GM18870 (cell line): Measurements from ENCODE around the gene UBE2G1.
"Not testable (repeated sequence)": the region's sequence is repeated elsewhere in the genome, so short reads cannot be mapped to it uniquely, and the experiment has no call there.

Source experiments
- ATAC-seq: cut with Tn5 transposase; IDR thresholded peaks from one replicate; pipeline ENCODE4 v1.9.1; 2021; ENCODE audit warnings: moderate library complexity; ENCODE audit not compliant: unreplicated experiment

UBE2G1 gene

DNA sequence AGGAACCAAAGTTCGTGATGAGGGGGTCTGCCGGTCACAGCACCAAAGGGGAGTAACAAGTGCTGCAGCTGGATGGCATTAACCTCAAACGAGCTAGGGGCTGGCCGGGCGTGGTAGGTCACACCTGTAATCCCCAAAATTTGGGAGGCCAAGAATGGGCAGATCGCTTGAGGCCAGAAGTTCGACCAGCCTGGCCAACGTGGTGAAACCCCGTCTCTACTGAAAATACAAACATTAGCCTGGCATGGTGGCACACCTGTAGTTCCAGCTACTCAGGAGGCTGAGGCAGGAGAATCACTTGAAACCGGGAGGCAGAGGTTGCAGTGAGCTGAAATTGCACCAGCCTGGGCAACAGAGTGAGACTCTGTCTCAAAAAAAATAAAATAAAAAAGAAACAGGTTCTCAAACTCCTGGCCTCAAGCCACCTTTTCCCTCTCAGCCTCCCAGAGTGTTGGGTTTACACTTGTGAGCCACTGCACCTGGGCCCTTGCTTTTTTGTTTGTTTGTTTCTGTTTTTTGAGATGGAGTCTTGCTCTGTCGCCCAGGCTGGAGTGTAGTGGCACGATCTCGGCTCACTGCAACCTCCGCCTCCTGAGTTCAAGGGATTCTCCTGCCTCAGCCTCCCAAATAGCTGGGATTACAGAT, 9.4 kb upstream of the UBE2G1 start:
- not testable (repeated sequence) for ATAC-seq

DNA sequence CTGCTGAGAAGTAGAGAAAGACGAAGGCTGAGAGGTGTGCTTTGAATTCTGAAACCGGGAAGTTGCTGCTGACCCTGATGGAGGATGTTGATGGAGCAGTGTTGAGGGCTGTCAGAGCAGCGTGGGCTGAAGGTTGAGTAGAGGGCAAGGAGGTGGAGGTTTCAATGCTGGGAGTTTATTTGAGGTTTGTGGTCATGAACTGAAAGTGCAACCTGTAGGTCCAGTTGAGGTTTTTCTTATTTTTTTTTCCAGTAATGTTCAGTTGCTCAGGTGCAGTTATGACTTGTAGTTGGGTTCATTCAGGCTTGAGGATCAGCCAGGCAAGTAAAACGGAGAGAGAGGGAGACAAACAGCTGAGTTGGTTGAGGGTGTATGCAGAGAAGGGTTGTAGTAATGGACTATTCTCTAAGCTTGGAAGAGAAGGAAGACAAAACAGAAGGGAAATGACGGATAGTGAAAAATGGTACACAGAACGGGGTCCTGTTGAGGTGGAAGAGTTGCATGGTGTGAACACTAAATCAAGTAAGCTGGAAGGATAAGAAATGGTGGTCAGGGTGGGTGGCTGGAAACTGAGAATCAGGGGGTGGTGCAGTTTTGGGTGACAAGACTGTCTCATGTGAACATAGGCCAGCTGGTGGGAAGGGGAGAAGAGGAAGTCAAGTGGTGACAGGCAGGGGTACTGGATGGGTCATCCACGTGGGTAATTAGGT, 8.7 kb upstream of the UBE2G1 start:
- ATAC-seq, result peak; percentile 81

DNA sequence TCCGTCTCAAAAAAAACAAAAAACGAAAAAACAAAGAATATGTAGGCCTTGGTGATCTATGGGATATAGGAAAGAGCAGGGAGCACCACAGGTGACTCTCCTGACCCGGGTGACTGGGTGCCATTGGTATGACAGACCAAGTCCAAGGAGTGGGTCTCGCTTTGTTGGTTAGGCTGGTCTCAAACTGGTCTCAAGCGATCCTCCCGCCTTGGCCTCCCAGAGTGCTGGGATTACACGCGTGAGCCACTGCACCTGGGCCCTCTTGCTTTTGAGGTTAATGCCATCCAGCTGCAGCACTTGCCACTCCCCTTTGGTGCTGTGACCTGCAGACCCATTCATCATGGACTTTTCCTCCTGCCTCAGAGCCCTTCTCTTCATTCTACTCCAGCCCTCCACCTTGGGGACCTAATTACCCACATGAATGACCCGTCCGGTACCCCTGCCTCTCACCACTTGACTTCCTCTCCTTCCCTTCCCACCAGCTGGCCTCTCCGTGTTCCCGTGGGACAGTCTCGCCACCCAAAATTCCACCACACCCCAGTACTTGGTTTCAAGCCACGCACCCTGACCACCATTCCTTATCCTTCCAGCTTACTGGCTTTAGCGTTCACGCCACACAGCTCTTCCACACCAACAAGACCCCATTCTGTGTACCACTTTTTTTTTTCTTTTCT, 3.2 kb upstream of the UBE2G1 start:
- ATAC-seq, result no peak

DNA sequence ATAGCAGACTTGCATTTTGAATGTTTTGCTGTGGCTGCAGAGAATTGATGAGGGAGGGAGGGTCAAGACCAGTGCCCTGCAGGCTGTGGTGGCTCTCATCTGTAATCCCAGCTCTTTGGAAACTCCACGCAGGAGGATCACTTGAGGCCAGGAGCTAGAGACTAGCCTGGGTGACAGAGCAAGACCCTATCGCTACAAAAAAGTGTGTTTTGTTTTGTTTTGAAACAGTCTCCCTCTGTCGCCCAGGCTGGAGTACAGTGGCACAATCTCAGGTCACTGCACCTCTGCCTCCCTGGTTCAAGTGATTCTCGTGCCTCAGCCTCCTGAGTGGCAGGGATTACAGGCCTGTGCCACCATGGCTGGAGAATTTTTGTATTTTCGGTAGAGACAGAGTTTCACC, 1.9 kb upstream of the UBE2G1 start:
- no peak for ATAC-seq

DNA sequence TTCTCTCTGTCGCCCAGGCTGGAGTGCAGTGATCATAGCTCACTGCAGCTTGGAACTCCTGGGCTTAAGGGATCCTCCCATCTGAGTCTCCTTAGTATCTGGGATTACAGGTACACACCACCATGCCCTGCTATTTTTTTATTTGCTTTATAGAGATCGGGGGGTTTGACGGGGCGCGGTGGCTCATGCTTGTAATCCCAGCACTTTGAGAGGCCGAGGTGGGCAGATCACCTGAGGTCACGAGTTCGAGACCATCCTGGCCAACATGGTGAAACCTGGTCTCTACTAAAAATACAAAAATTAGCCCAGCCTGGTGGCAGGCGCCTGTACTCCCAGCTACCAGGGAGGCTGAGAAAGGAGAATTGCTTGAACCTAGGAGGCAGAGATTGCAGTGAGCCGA, 702 bp upstream of the UBE2G1 start:
- ATAC-seq, result not testable (repeated sequence)

DNA sequence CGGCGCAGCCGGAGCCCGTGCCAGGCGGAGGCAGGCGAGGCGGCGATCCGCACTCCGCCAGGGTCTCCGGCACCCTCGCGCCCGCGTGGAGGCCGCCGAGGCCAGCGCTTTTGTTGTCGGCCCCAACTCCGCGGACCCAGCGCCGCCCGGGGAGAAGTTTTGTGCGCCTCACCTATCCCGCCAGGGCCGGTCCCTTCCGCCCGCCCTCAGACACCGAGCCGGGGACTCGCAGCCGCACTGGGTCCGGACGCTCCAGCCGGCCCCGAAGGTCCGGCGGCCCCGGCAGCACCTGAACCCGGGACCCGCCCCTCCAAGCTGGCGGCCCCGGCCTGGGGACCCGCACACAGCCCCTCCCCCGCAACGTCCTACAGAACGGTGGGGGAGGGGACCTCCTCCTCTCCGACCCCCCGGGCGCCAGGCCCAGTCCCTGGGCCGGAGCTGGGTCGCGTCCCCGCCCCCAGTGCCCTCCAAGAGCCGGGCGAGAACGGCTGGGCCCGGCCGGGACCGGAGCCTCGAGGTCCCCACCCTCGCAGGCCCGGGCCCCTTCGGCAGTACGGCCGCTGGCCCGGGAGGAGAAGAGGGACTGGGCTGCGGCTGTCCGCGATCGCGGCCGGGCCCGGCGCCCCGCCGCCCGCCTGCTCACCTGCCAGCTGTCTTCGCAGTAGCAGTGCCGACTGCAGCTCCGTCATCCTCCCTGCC, 698 bp downstream of the UBE2G1 start:
- ATAC-seq, result peak; percentile 20

DNA sequence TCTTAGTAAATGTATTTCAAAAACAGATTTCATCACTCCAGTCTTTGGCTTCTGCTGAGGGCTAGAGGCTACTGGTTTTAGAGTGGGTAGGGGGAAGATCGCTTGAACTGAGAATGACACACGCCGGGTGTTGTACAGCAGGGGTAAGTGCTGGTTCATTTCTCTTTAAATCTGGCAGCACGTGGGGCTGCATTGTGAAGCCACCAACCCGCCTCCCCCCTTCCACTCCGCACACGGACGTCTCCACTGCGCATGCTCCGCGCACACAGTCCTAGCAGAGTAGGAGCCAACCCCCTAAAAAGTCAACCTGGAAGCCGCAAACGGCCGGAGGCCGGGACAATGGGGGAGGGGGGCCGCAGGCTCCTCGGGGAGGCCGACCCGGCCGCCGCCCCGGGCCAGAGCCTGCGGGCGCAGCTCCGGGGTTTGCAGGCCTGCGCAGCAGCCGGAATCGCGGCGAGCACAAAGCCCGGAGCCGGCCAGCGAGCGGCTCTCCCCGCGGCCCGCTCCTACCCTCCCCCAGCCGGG, 1.3 kb downstream of the UBE2G1 start:
- peak; percentile 36 for ATAC-seq

DNA sequence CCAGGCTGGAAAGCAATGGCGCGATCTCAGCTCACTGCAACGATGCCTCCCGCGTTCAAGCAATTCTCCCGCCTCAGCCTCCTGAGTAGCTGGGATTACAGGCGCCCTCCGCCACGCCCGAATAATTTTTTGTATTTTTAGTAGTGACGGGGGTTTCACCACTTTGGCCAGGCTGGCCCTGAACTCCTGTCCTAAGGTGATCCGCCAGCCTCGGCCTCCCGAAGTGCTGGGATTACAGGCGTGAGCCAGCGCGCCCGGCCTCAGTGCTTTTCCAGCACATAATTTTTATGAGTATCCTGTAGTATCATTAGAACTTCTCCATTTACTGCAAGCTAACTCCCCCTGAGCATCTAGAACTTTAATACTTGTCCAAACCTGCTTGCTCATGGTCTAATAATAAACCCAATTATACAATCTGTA, 1.8 kb downstream of the UBE2G1 start:
- no peak for ATAC-seq

DNA sequence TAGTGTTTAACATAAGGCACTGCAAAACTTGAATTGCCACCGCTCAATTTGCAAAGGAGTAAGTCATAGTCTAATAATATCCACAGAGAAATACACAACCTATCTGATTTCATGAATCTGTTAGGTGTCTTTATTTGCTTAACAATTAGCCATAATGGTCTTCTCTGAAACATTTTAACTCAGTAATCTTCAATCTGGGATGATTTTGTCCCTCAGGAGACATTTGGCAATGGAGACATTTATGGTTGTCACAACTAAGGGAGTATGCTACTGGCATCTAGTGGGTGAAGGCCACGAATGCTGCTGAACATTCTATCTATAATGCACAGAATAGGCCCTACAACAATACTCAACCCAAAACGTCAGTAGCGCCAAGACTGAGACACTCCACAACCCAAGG, 4.3 kb downstream of the UBE2G1 start:
- no peak for ATAC-seq

DNA sequence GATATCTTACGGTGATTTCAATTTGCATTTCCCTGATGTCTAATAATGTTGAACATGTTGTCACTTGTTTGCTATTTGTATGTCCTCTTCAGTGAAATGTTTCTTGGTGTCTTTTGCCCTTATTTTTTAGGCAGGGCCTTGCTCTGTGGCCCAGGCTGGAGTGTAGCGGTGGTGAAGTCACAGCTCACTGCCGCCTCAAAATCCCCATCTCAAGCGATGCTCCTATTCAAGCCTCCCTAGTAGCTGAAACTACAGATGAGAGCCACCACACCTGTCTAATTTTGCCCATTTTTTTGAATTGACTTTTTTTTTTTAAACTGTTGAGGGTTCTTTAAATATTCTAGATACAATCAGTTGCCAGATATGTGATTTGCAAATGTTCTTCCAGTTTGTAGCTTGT, 8.3 kb downstream of the UBE2G1 start:
- ATAC-seq, result no peak

DNA sequence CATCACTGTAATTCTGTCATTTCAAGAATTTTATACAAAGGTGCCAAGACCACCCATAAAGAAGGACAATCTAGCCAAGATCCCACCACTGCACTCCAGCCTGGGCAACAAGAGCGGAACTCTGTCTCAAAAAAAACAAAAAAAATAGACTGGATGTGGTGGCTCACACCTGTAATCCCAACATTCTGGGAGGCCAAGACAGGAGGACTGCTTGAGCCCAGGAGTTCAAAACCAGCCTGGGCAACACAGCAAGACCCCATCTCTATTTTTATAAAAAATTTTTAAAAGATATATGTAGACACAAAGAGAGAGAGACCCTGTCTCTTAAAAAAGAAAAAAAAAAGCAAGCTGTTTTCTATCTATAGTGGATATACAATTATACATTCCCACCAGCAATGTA, 8.8 kb downstream of the UBE2G1 start:
- no peak for ATAC-seq

DNA sequence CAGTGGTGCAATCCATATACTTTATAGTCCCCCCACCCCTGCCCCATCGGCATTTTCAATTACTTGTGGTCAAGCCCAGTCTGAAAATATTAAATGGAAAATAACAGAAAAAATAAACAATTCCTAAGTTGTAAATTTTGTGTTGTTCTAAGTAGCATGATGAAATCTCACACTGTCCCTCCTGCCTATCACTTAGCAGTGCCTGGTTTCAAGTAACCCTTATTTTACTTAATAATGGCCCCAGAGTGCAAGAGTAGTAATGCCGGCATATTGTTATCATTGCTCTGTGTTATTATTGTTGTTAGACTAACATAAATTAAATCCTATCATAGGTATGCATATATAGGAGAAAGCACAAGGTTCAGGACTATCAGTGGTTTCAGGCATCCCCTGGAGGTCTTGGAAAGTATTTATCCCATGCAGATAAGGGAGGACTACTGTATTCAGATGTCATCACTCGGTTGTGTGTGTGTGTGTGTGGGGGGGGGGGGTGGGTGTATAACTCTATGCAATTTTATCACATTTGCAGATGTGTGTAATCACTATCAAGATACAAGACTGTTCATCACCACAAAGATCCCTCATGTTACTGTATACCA, 9.3 kb downstream of the UBE2G1 start:
- no peak for ATAC-seq

DNA sequence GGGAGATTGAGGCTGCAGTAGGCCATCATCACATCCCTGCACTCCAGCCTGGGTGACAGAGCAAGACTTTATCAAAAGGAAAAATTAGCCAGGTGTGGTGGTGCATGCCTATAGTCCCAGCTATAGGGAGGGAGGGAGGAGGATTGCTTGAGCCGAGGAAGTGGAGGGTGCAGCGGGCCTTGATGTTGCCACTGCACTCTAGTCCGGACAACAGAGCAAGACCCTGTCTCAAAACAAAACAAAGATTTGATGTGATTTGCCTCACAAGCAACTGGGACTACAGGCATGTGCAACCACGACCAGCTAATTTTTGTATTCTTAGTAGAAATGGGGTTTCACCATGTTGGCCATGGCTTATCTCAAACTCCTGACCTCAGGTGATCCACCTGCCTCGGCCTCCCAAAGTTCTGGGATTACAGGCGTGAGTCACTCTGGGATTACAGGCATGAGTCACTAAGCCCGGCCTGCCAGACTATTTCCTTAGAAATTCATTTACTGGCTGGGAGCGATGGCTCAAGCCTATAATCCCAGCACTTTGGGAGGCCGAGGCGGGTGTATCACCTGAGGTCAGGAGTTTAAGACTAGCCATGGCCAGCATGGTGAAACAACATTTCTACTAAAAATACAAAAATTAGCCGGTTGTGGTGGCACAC, 11.5 kb downstream of the UBE2G1 start:
- no peak for ATAC-seq

DNA sequence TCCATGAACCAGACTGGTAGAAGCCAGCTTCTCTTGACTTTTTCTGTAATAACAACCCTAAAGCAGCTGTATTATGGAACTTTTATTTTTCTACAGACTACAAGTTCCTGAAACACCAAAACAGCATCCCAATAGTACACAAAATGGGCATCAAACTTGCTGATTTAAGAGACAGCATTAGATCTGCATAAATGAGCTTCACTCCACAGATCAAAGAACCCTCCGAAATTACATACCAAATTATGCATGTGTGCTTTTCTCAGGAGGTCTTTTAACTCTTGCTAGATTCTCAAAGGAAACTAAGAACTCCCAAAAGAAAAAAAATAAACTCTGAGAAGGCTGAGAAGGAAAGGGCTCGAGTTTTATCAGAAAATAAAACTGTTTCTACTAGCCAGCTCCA, 12.3 kb downstream of the UBE2G1 start:
- ATAC-seq, result no peak

DNA sequence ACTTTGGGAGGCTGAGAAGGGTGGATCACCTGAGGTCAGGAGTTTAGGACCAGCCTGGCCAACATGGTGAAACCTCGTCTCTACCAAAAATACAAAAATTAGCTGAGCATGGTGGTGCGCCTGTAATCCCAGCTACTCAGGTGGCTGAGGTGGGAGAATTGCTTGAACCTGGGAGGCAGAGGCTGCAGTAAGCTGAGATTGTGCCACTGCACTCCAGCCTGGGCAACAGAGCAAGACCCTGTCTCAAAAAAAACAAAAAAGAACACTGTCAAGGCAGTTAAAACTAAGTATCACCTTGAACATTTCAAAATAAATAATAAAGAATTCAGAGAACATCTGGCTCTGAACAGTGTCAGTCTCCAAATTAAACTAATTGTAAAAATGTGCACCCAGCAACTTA, 16.3 kb downstream of the UBE2G1 start:
- not testable (repeated sequence) for ATAC-seq

DNA sequence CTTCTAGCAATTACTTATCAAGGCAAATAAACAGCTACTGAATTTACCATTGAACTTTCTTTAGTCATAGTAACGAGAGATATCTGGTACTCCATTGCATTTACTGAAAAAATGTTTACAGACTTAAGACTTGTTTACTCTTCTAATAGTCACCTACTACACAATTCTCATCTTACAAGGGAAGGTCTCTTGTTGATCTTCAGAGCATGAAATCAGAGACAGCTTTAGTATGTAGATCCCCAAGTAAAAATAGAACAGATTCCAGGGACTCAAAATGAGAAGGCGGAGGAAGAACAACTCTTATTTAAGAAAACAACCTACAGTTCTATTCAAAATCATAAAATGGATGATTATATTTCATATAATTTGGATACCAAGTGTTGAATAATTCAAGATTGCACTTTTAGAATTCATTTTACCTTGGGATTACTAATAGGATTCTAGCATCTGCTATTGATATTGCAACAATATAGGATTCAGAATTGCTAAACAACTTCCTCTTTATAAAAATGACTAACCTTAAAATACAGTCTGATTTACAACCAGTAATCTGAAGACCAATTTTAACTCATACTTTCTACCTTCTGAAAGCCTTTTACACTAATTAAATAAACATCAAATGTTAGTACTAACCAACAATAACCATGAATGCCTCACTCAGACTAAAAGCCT, 20.8 kb downstream of the UBE2G1 start:
- ATAC-seq, result no peak

DNA sequence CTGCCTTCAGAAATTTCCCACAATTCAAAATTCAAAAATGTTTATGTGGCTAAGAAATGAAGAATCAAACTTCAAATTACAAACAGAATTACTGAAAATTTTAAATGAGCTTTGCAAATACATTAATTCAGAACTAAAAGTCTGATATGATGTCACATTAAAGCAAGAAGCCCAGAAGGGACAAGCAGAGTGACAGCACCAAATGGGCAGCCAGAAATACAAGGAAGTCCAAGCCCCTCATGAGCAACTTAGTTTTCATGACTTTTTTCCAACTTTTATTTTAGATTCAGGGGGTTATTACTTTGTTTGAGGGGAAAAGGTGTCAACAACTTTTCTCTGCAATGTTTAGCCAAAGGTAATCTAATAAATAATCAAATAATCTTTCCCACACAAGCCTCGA, 21.5 kb downstream of the UBE2G1 start:
- ATAC-seq, result no peak

DNA sequence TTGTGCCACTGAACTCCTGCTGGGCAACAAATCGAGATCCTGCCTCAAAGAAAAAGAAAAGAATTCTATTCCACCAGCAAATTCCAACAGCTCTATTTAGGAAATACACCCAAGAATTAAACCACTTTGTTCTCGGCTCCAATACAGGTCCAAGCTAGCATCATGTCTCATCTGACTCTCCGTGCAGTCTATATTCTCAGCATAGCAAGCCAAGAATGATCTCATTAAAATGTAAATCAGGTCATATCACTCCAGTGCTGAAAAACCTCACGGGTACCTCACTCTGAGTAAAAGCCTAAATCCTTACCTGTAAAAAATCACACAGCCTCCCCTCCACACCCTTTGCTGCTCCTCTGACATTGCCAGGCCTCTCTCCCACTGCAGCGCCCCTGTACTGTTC, 23.9 kb downstream of the UBE2G1 start:
- ATAC-seq, result no peak

DNA sequence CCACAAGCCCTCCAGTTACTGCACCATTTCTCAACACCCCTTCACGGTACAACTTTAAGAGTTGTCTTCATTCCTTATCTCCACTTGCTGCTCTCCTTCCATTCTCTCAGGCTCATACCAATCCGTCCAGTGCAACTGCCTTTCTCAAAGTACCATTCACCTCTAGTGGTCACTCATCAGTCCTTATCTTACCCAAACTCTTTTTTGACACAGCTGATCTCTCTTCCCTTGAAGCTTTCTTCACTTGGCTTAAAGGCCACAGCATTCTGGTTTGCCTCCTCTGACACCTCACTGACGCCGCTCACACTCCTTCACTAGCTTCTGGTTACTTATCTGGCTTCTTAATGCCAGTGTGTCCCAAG, 24.9 kb downstream of the UBE2G1 start:
- no peak for ATAC-seq
